Measurements from ENCODE around the gene FABP3. TPM values are rescaled to one million over a fixed set of nuclear protein-coding genes. Genes with fewer than 3 reads are reported as not detected.

FABP3 gene
- total and polyA plus RNA-seq, 2 of the 13 experiments (the other 11 are each of a cell fraction or from before 2014, with no cell fraction given) = 0.21 to 0.24 TPM

DNA sequence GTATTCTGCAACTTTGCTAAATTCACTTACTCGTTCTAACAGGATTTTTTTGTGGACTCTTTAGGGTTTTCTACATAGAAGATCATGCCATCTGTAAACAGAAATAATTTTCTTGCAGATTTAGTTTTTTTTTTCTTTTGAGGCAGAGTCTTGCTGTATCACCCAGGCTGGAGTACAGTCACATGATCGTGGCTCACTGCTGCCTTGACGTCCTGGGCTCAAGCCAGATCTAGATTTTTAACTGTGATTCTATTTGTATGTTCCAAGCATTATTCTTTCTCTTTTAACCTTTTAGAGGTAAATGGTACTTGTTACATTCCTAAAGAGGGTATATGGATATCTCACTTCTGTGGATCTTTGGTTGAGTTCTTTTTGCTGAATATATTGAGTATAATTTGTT, 18.6 kb downstream of the FABP3 start:
- Histone ChIP-seq H3K4me2 (ENCODE audit: low read depth, low read length) (no peak overlapping the region), H3K4me3 (replicated peaks in 1 of 3; ENCODE audit: insufficient read depth in 1 of 3, low read depth in 2 of 3, low read length in 3 of 3) (no peak overlapping the region), H3K9ac (ENCODE audit: insufficient read depth, low read depth, low read length) (no peak overlapping the region), H3K36me3 (replicated peaks in 1 of 2; ENCODE audit: control insufficient read depth in 1 of 2, insufficient read depth in 2 of 2, low read length in 2 of 2) (peaks cover 11 to 33% of the 10 kb centered on the region in 2 experiments; a peak in 4 of 5 replicates), H4K20me1 (ENCODE audit: insufficient read depth, low read length) (no peaks in the 10 kb centered on the region), H3K27ac (ENCODE audit: extremely low read length, insufficient read depth, low read length) (no peak overlapping the region), H3K4me1 (ENCODE audit: insufficient read depth, low read length) (no peaks in the 10 kb centered on the region), H3K27me3 (ENCODE audit: control insufficient read depth in 1 of 2, insufficient read depth in 2 of 2, low read length in 2 of 2) (no peaks in the 10 kb centered on the region; a peak in 1 of 5 replicates), H2AFZ (ENCODE audit: low read length) (no peak overlapping the region), H3K9me3 (ENCODE audit: low read length) (no peaks in the 10 kb centered on the region), H3K79me2 (ENCODE audit: insufficient read depth, low read length) (no peaks in the 10 kb centered on the region)
- WGBS (ENCODE audit: low lambda C conversion rate) = 93% methylated on average over 3 of the region's 3 CpGs
- ChIA-PET POLR2A (no interaction called here), CTCF (ENCODE audit: low intra/inter-chr PET ratio, low total read pairs) (no interaction called here)
- FAIRE-seq = no peak
- in situ Hi-C loops (cut with HindIII; ENCODE audit: extremely low pct_ligation_motif_present, low pct_unique_long_range_greater_than_20kb) = no loop called here
- ATAC-seq = no peak
- DNase-seq (ENCODE audit: low spot score) = no peak
- no TSS peak for BruUV-seq (replicated peaks)
- TF ChIP-seq ZNF225 (CRISPR knock-in tag; IDR thresholded peaks at IDR 0.05) = no peak
- no peak for TF ChIP-seq HDAC2 (CRISPR knock-in tag; IDR thresholded peaks at IDR 0.05)
- intact Hi-C loops (cut with micrococcal nuclease; ENCODE audit: unreplicated experiment) = no loop called here

DNA sequence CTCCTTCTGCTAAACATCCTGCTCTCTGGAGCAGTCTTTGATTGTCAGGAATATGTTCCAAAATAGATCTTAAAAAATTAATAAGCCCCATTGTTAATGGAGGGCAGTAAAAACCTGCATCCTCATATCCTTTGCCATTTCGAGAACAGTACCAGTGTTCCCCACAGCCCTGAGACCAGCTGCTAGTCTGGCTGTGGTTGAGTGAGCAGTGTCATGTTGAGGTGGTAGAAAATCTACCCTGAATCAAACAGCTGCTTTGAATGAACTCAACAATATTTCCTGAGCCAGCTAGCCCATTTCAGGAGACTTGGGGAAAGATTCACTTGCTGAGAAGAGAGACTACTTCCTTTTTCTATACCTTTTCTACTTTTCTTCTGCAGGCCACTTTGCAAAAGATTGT, 24.4 kb downstream of the FABP3 start:
- H3K9me3 ChIP-seq (ENCODE audit: low read length) = no peaks in the 10 kb centered on the region
- no peak overlapping the region for H3K4me2 ChIP-seq (ENCODE audit: low read depth, low read length)
- ATAC-seq (no peak), FAIRE-seq (no peak), DNase-seq (ENCODE audit: low spot score) (no peak)
- H2AFZ ChIP-seq (ENCODE audit: low read length) = no peak overlapping the region
- peaks cover 9 to 45% of the 10 kb centered on the region in 2 experiments; a peak in 4 of 5 replicates for H3K36me3 ChIP-seq (replicated peaks in 1 of 2; ENCODE audit: control insufficient read depth in 1 of 2, insufficient read depth in 2 of 2, low read length in 2 of 2)
- TF ChIP-seq ZNF777 (CRISPR knock-in tag; IDR thresholded peaks at IDR 0.05) (no peak), ZBTB42 (CRISPR knock-in tag; IDR thresholded peaks at IDR 0.05) (no peak)
- TF ChIP-seq, protein P1, sequence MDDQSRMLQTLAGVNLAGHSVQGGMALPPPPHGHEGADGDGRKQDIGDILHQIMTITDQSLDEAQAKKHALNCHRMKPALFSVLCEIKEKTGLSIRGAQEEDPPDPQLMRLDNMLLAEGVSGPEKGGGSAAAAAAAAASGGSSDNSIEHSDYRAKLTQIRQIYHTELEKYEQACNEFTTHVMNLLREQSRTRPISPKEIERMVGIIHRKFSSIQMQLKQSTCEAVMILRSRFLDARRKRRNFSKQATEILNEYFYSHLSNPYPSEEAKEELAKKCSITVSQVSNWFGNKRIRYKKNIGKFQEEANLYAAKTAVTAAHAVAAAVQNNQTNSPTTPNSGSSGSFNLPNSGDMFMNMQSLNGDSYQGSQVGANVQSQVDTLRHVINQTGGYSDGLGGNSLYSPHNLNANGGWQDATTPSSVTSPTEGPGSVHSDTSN (CRISPR knock-in tag; IDR thresholded peaks at IDR 0.05; ENCODE audit: borderline replicate concordance) = no peak
- BruUV-seq (replicated peaks) = no TSS peak
- no peaks in the 10 kb centered on the region for H3K27me3 ChIP-seq (ENCODE audit: control insufficient read depth in 1 of 2, insufficient read depth in 2 of 2, low read length in 2 of 2)
- H3K4me1 ChIP-seq (ENCODE audit: insufficient read depth, low read length) = no peaks in the 10 kb centered on the region
- no peaks in the 10 kb centered on the region for H3K79me2 ChIP-seq (ENCODE audit: insufficient read depth, low read length)
- in situ Hi-C loops (cut with HindIII; ENCODE audit: extremely low pct_ligation_motif_present, low pct_unique_long_range_greater_than_20kb) = no loop called here
- H3K4me3 ChIP-seq (replicated peaks in 1 of 3; ENCODE audit: insufficient read depth in 1 of 3, low read depth in 2 of 3, low read length in 3 of 3) = no peak overlapping the region
- H3K9ac ChIP-seq (ENCODE audit: insufficient read depth, low read depth, low read length) = no peak overlapping the region
- POLR2A ChIA-PET = no interaction called here
- WGBS (ENCODE audit: low lambda C conversion rate) = 91% methylated on average over 1 of the region's 1 CpG
- intact Hi-C loops (cut with micrococcal nuclease; ENCODE audit: unreplicated experiment) = no loop called here
- no peaks in the 10 kb centered on the region for H4K20me1 ChIP-seq (ENCODE audit: insufficient read depth, low read length)
- H3K27ac ChIP-seq (ENCODE audit: extremely low read length, insufficient read depth, low read length) = no peak overlapping the region
- CTCF ChIA-PET (ENCODE audit: low intra/inter-chr PET ratio, low total read pairs) = no interaction called here
